Activated naive CD4-positive, alpha-beta T cell treated with anti-CD3 and anti-CD28 coated beads for 36 hours (primary cell): ENCODE measurements around the gene LOXL1. TPM values are rescaled to one million over a fixed set of nuclear protein-coding genes. Genes with fewer than 3 reads are reported as not detected.

ENCODE experiments used
- CTCF ChIA-PET: fragments of 350-600 bp; sonication (Branson Sonifier 250); formaldehyde crosslinking; loops from one replicate; lab custom pipeline; 2021; ENCODE audit warnings: antibody characterized with exemption; lab: Charles Lee
- DNase-seq: peaks from one replicate; pipeline ENCODE4 v3.0.0-alpha.2; 2020
- H3K27ac Mint-ChIP-seq: one replicate; pipeline ENCODE4 v1.8.0; 2021; ENCODE audit warnings: mild to moderate bottlenecking, mixed read lengths
- H3K27me3 Mint-ChIP-seq: one replicate; pipeline ENCODE4 v1.8.0; 2021; ENCODE audit warnings: low read depth, mixed read lengths
- H3K36me3 Mint-ChIP-seq: one replicate; pipeline ENCODE4 v1.8.0; 2021; ENCODE audit warnings: low read depth, mixed read lengths
- H3K4me1 Mint-ChIP-seq: one replicate; pipeline ENCODE4 v1.8.0; 2021; ENCODE audit warnings: low read depth, mixed read lengths
- H3K4me3 Mint-ChIP-seq: one replicate; pipeline ENCODE4 v1.8.0; 2021; ENCODE audit warnings: mild to moderate bottlenecking, moderate library complexity, mixed read lengths
- H3K9me3 Mint-ChIP-seq: one replicate; pipeline ENCODE4 v1.8.0; 2021; ENCODE audit warnings: mixed read lengths
- intact Hi-C: fragments of 100-400 bp; cut with micrococcal nuclease; formaldehyde crosslinking; loops from one replicate; pipeline ENCODE4 v1.15.1; 2023
- total RNA-seq, 2 experiments: library from RNA; stranded (reverse); gene quantifications; one replicate each; pipeline ENCODE4 v1.2.3, GENCODE V29; 2021

Gene LOXL1
- total RNA-seq, 2 experiments from 2014 or later: 0.25 to 0.55 TPM

GRCh38 chr15:73946046-73946721 is 19.9 kb downstream of the LOXL1 start:
- Mint-ChIP-seq H3K27me3 (no peaks in the 10 kb centered on the region), H3K4me1 (peaks cover 12% of the 10 kb centered on the region), H3K4me3 (no peak overlapping the region), H3K9me3 (no peaks in the 10 kb centered on the region), H3K36me3 (no peaks in the 10 kb centered on the region), H3K27ac (no peak overlapping the region)
- CTCF ChIA-PET: no interaction called here
- intact Hi-C loops: no loop called here
- no peak for DNase-seq

- no peak overlapping the region for H3K27ac Mint-ChIP-seq
These were observed 20.6 kb downstream of the LOXL1 start for GRCh38 chr15:73946795-73947370.

GRCh38 chr15:73947651-73948050 is 21.4 kb downstream of the LOXL1 start:
- intact Hi-C loops: no loop called here
- CTCF ChIA-PET: interaction anchor here (1.5 to 1.9 kb wide), 2 partner anchors 12 to 25 kb away, joined by 5 to 6 read pairs; no protein-coding TSS in a partner anchor
- peaks cover 3% of the 10 kb centered on the region for H3K4me1 Mint-ChIP-seq
- no peak overlapping the region for H3K27ac Mint-ChIP-seq
- DNase-seq: no peak
- H3K9me3 Mint-ChIP-seq: no peaks in the 10 kb centered on the region
- H3K36me3 Mint-ChIP-seq: no peaks in the 10 kb centered on the region
- H3K27me3 Mint-ChIP-seq: no peaks in the 10 kb centered on the region
- H3K4me3 Mint-ChIP-seq: no peak overlapping the region

More at GRCh38 chr15:73946795-73947370, 20.6 kb downstream of the LOXL1 start:
- Mint-ChIP-seq H3K36me3 (no peaks in the 10 kb centered on the region), H3K4me1 (peaks cover 9% of the 10 kb centered on the region), H3K27me3 (no peaks in the 10 kb centered on the region), H3K4me3 (no peak overlapping the region), H3K9me3 (no peaks in the 10 kb centered on the region)
- intact Hi-C loops: no loop called here
- CTCF ChIA-PET: no interaction called here
- DNase-seq: no peak

GRCh38 chr15:73948396-73948795 is 22.1 kb downstream of the LOXL1 start:
- H3K4me3 Mint-ChIP-seq: no peak overlapping the region
- H3K27me3 Mint-ChIP-seq: no peaks in the 10 kb centered on the region
- no peaks in the 10 kb centered on the region for H3K9me3 Mint-ChIP-seq
- H3K36me3 Mint-ChIP-seq: no peaks in the 10 kb centered on the region
- CTCF ChIA-PET: interaction anchor here (0.6 to 3.2 kb wide), 7 partner anchors 12 to 100 kb away, joined by 3 to 20 read pairs (median 6); no protein-coding TSS in a partner anchor
- H3K4me1 Mint-ChIP-seq: peaks cover 3% of the 10 kb centered on the region
- no peak for DNase-seq
- H3K27ac Mint-ChIP-seq: no peak overlapping the region
- intact Hi-C loops: no loop called here

GRCh38 chr15:73948982-73949381 is 22.7 kb downstream of the LOXL1 start:
- intact Hi-C loops: no loop called here
- no peak for DNase-seq
- no peak overlapping the region for H3K4me3 Mint-ChIP-seq

GRCh38 chr15:73949496-73949895 is 23.2 kb downstream of the LOXL1 start:
- H3K27me3 Mint-ChIP-seq: no peaks in the 10 kb centered on the region
- H3K4me3 Mint-ChIP-seq: no peak overlapping the region
- H3K27ac Mint-ChIP-seq: no peak overlapping the region
- no peaks in the 10 kb centered on the region for H3K9me3 Mint-ChIP-seq
- no peak for DNase-seq
- no peaks in the 10 kb centered on the region for H3K36me3 Mint-ChIP-seq
- H3K4me1 Mint-ChIP-seq: peaks cover 3% of the 10 kb centered on the region
- intact Hi-C loops: no loop called here
- CTCF ChIA-PET: interaction anchor here (0.5 to 3.2 kb wide), 8 partner anchors 10 to 340 kb away, joined by 3 to 20 read pairs (median 4); no protein-coding TSS in a partner anchor

More at GRCh38 chr15:73948982-73949381, 22.7 kb downstream of the LOXL1 start:
- no peaks in the 10 kb centered on the region for H3K36me3 Mint-ChIP-seq
- CTCF ChIA-PET: interaction anchor here (0.6 to 3.2 kb wide), 7 partner anchors 12 to 99 kb away, joined by 3 to 20 read pairs (median 6); no protein-coding TSS in a partner anchor
- no peaks in the 10 kb centered on the region for H3K9me3 Mint-ChIP-seq
- H3K27ac Mint-ChIP-seq: no peak overlapping the region
- H3K27me3 Mint-ChIP-seq: no peaks in the 10 kb centered on the region
- peaks cover 3% of the 10 kb centered on the region for H3K4me1 Mint-ChIP-seq

GRCh38 chr15:73950479-73950830 is 24.2 kb downstream of the LOXL1 start:
- no peak overlapping the region for H3K27ac Mint-ChIP-seq
- CTCF ChIA-PET: interaction anchor here (0.6 to 3.2 kb wide), 17 partner anchors 9 to 97 kb away, joined by 3 to 20 read pairs (median 4); no protein-coding TSS in a partner anchor
- intact Hi-C loops: loop anchor here (5.0 kb wide), 1 partner anchor 182 kb away; the partner anchor contains the start of gene ISLR2

GRCh38 chr15:73950831-73951561 is 24.7 kb downstream of the LOXL1 start:
- Mint-ChIP-seq H3K27ac (no peak overlapping the region), H3K9me3 (no peaks in the 10 kb centered on the region), H3K27me3 (no peaks in the 10 kb centered on the region), H3K4me3 (no peak overlapping the region), H3K36me3 (no peaks in the 10 kb centered on the region), H3K4me1 (peaks cover 3% of the 10 kb centered on the region)
- intact Hi-C loops: loop anchor here (1.0 to 5.0 kb wide), 2 partner anchors 13 to 181 kb away; partner anchors contain the start of gene ISLR2
- CTCF ChIA-PET: interaction anchor here (0.6 to 3.2 kb wide), 23 partner anchors 8 to 370 kb away, joined by 3 to 16 read pairs (median 4); partner anchors contain the start of gene TBC1D21
- peak; percentile 83 for DNase-seq

More at GRCh38 chr15:73950479-73950830, 24.2 kb downstream of the LOXL1 start:
- no peaks in the 10 kb centered on the region for H3K9me3 Mint-ChIP-seq
- no peaks in the 10 kb centered on the region for H3K36me3 Mint-ChIP-seq
- H3K27me3 Mint-ChIP-seq: no peaks in the 10 kb centered on the region
- no peak overlapping the region for H3K4me3 Mint-ChIP-seq
- DNase-seq: no peak
- peaks cover 3% of the 10 kb centered on the region for H3K4me1 Mint-ChIP-seq

GRCh38 chr15:73951601-73952000 is 25.3 kb downstream of the LOXL1 start:
- Mint-ChIP-seq H3K9me3 (no peaks in the 10 kb centered on the region), H3K27ac (no peak overlapping the region), H3K4me3 (no peak overlapping the region), H3K27me3 (no peaks in the 10 kb centered on the region), H3K36me3 (no peaks in the 10 kb centered on the region), H3K4me1 (peaks cover 3% of the 10 kb centered on the region)
- intact Hi-C loops: loop anchor here (1.0 to 5.0 kb wide), 2 partner anchors 13 to 181 kb away; partner anchors contain the start of gene ISLR2
- DNase-seq: no peak
- CTCF ChIA-PET: interaction anchor here (0.6 to 3.2 kb wide), 19 partner anchors 8 to 369 kb away, joined by 3 to 16 read pairs (median 4); partner anchors contain the start of gene TBC1D21

- Mint-ChIP-seq H3K27ac (no peak overlapping the region), H3K4me1 (peaks cover 3% of the 10 kb centered on the region), H3K27me3 (no peaks in the 10 kb centered on the region), H3K4me3 (no peak overlapping the region), H3K9me3 (no peaks in the 10 kb centered on the region), H3K36me3 (no peaks in the 10 kb centered on the region)
- DNase-seq: no peak
- CTCF ChIA-PET: interaction anchor here (1.2 to 1.8 kb wide), 6 partner anchors 13 to 102 kb away, joined by 4 to 16 read pairs (median 4); no protein-coding TSS in a partner anchor
- intact Hi-C loops: loop anchor here (5.0 kb wide), 1 partner anchor 180 kb away; the partner anchor contains the start of gene ISLR2
These were observed 26.1 kb downstream of the LOXL1 start for GRCh38 chr15:73952171-73952912.
